ENCODE results near the gene ITGAD.

ITGAD gene

GRCh38 chr16:31375231-31375630, 17.9 kb upstream of the ITGAD start:
- Histone ChIP-seq H3K9ac (ENCODE audit: low read length) (no peak overlapping the region), H3K9me3 (ENCODE audit: insufficient read depth, low read length) (no peaks in the 10 kb centered on the region), H3F3A (ENCODE audit: insufficient read depth) (no peaks in the 10 kb centered on the region), H3K36me3 (ENCODE audit: low read length) (no peaks in the 10 kb centered on the region), H3K27ac (ENCODE audit: low read depth, low read length) (no peak overlapping the region), H2AFZ (ENCODE audit: low read depth, low read length, severe bottlenecking) (no peak overlapping the region), H3K79me2 (ENCODE audit: insufficient read depth, low read length) (no peaks in the 10 kb centered on the region), H3K4me2 (ENCODE audit: low read depth, low read length, poor library complexity, severe bottlenecking) (no peak overlapping the region), H3K4me3 (ENCODE audit: insufficient read depth, low read length, poor library complexity, severe bottlenecking) (no peak overlapping the region), H3K27me3 (ENCODE audit: low read length) (no peaks in the 10 kb centered on the region), H4K20me1 (ENCODE audit: low read depth, low read length) (no peaks in the 10 kb centered on the region), H3K9me2 (replicated peaks; ENCODE audit: insufficient read depth, low read length) (no peaks in the 10 kb centered on the region)
- no peak for TF ChIP-seq EZH2phosphoT487 (conservative IDR thresholded peaks at IDR 0.05; ENCODE audit: low read length)
- TF ChIP-seq, protein P1, sequence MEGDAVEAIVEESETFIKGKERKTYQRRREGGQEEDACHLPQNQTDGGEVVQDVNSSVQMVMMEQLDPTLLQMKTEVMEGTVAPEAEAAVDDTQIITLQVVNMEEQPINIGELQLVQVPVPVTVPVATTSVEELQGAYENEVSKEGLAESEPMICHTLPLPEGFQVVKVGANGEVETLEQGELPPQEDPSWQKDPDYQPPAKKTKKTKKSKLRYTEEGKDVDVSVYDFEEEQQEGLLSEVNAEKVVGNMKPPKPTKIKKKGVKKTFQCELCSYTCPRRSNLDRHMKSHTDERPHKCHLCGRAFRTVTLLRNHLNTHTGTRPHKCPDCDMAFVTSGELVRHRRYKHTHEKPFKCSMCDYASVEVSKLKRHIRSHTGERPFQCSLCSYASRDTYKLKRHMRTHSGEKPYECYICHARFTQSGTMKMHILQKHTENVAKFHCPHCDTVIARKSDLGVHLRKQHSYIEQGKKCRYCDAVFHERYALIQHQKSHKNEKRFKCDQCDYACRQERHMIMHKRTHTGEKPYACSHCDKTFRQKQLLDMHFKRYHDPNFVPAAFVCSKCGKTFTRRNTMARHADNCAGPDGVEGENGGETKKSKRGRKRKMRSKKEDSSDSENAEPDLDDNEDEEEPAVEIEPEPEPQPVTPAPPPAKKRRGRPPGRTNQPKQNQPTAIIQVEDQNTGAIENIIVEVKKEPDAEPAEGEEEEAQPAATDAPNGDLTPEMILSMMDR (IDR thresholded peaks at IDR 0.05; ENCODE audit: insufficient read depth, low read length, poor library complexity, severe bottlenecking) = no peak

DNA sequence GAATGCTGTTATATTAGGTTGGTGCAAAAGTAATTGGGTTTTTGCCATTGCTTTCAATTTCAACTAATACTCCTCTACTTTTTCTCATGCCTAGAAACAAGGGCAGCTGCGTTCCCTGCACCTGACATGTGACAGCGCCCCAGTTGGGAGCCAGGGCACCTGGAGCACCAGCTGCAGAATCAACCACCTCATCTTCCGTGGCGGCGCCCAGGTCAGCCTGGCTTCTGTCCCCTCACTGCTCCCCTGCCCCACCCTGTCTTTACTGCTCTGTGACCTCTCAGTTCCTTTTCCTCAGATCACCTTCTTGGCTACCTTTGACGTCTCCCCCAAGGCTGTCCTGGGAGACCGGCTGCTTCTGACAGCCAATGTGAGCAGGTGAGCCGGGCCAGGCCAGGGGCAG, 16.4 kb upstream of the ITGAD start:
- Histone ChIP-seq H3K9me3 (ENCODE audit: insufficient read depth, low read length) (no peaks in the 10 kb centered on the region), H3K36me3 (ENCODE audit: low read length) (no peaks in the 10 kb centered on the region), H3F3A (ENCODE audit: insufficient read depth) (no peaks in the 10 kb centered on the region), H3K27ac (ENCODE audit: low read depth, low read length) (no peak overlapping the region), H3K4me3 (ENCODE audit: insufficient read depth, low read length, poor library complexity, severe bottlenecking) (no peak overlapping the region), H3K79me2 (ENCODE audit: insufficient read depth, low read length) (no peaks in the 10 kb centered on the region), H3K9me2 (replicated peaks; ENCODE audit: insufficient read depth, low read length) (no peaks in the 10 kb centered on the region), H3K9ac (ENCODE audit: low read length) (no peak overlapping the region), H4K20me1 (ENCODE audit: low read depth, low read length) (no peaks in the 10 kb centered on the region), H3K4me2 (ENCODE audit: low read depth, low read length, poor library complexity, severe bottlenecking) (no peak overlapping the region), H2AFZ (ENCODE audit: low read depth, low read length, severe bottlenecking) (no peak overlapping the region), H3K27me3 (ENCODE audit: low read length) (no peaks in the 10 kb centered on the region)
- TF ChIP-seq, protein P1 (IDR thresholded peaks at IDR 0.05; ENCODE audit: insufficient read depth, low read length, poor library complexity, severe bottlenecking) = no peak
- TF ChIP-seq EZH2phosphoT487 (conservative IDR thresholded peaks at IDR 0.05; ENCODE audit: low read length) = no peak

DNA sequence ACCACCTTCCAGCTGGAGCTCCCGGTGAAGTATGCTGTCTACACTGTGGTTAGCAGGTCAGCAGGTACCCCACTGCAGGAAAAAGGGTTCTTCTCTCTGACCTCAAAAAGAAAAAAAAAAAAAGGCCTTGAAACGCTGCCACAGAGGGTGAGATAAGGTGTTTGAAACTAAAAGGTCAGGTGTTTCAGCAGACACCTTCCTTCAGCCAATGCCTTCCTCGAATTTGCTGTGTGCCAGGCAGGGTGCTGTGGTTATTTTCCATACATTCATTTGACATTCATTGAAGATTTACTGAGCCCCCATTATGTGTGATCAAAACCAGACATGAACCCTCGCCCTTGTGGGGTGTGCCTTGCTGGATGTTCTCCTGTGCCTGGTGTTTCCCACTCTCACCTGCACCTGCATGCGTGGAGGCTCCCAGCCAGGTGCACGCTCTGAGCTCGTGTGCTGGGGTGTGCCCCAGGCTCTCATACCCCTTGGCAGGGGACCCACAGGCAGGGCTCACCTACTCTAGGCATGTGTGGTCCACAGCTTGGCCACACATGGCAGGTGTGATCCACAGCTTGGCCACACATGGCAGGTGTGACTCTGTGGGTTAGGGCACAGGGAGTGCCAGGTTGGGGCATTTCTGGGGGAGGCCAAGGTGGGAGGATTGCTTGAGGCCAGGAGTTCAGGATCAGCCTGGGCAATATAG, 15.8 kb upstream of the ITGAD start:
- Histone ChIP-seq H3K4me3 (ENCODE audit: insufficient read depth, low read length, poor library complexity, severe bottlenecking) (no peak overlapping the region), H4K20me1 (ENCODE audit: low read depth, low read length) (no peaks in the 10 kb centered on the region), H3K27me3 (ENCODE audit: low read length) (no peaks in the 10 kb centered on the region), H3K27ac (ENCODE audit: low read depth, low read length) (no peak overlapping the region), H3K4me2 (ENCODE audit: low read depth, low read length, poor library complexity, severe bottlenecking) (no peak overlapping the region), H3K9me2 (replicated peaks; ENCODE audit: insufficient read depth, low read length) (no peaks in the 10 kb centered on the region), H3K9ac (ENCODE audit: low read length) (no peak overlapping the region), H3K9me3 (ENCODE audit: insufficient read depth, low read length) (no peaks in the 10 kb centered on the region), H2AFZ (ENCODE audit: low read depth, low read length, severe bottlenecking) (no peak overlapping the region), H3K36me3 (ENCODE audit: low read length) (no peaks in the 10 kb centered on the region), H3K79me2 (ENCODE audit: insufficient read depth, low read length) (no peaks in the 10 kb centered on the region), H3F3A (ENCODE audit: insufficient read depth) (no peaks in the 10 kb centered on the region)
- no peak for TF ChIP-seq EZH2phosphoT487 (conservative IDR thresholded peaks at IDR 0.05; ENCODE audit: low read length)
- TF ChIP-seq, protein P1 (IDR thresholded peaks at IDR 0.05; ENCODE audit: insufficient read depth, low read length, poor library complexity, severe bottlenecking) = no peak
